Astrocyte (in vitro differentiated cells and primary cell): ENCODE results near the gene PAIP2. TPM values are rescaled to one million over a fixed set of nuclear protein-coding genes. Genes with fewer than 3 reads are reported as not detected.
A peak's percentile ranks its signal among the peaks of the same experiment; 100 is the strongest.

Experiments
- DNase-seq: peaks from one replicate; pipeline ENCODE4 v3.0.0-alpha.2; 2010; ENCODE audit warnings: low read depth
- FAIRE-seq: peaks from 2 replicates; lab custom pipeline; 2011; peaks lifted over from hg19 to GRCh38; lab: Jason Lieb, UNC
- H2AFZ ChIP-seq: 2 replicates; pipeline ENCODE4 v1.6.0; 2012; ENCODE audit warnings: low read depth, low read length, inconsistent platforms
- H3K27ac ChIP-seq: 2 replicates; pipeline ENCODE4 v1.5.1; 2011; ENCODE audit warnings: low read depth, low read length, inconsistent platforms
- H3K27me3 ChIP-seq: 2 replicates; pipeline ENCODE4 v1.6.0; 2011; ENCODE audit warnings: low read length, inconsistent platforms; ENCODE audit not compliant: insufficient read depth
- H3K36me3 ChIP-seq: 2 replicates; pipeline ENCODE4 v1.5.1; 2011; ENCODE audit warnings: low read length, inconsistent platforms; ENCODE audit not compliant: insufficient read depth
- H3K4me1 ChIP-seq: 2 replicates; pipeline ENCODE4 v1.5.1; 2011; ENCODE audit warnings: low read length, inconsistent platforms; ENCODE audit not compliant: insufficient read depth
- H3K4me2 ChIP-seq: 2 replicates; pipeline ENCODE4 v1.6.0; 2012; ENCODE audit warnings: low read length, inconsistent platforms
- H3K4me3 ChIP-seq: 2 replicates; pipeline ENCODE4 v1.5.1; 2011; ENCODE audit warnings: low read depth, mild to moderate bottlenecking, low read length, inconsistent platforms; ENCODE audit not compliant: insufficient read depth
- H3K79me2 ChIP-seq: 2 replicates; pipeline ENCODE4 v1.6.0; 2012; ENCODE audit warnings: mild to moderate bottlenecking, low read length, inconsistent platforms; ENCODE audit not compliant: insufficient read depth
- H3K9ac ChIP-seq: 2 replicates; pipeline ENCODE4 v1.6.0; 2012; ENCODE audit warnings: mild to moderate bottlenecking, low read length, inconsistent platforms
- H3K9me3 ChIP-seq: 2 replicates; pipeline ENCODE4 v1.5.1; 2012; ENCODE audit warnings: low read depth, mild to moderate bottlenecking, low read length, inconsistent platforms; ENCODE audit not compliant: insufficient read depth
- H4K20me1 ChIP-seq: 2 replicates; pipeline ENCODE4 v1.6.0; 2012; ENCODE audit warnings: low read length, inconsistent platforms; ENCODE audit not compliant: insufficient read depth
- H3K27ac Mint-ChIP-seq: one replicate; pipeline ENCODE4 v1.8.0; 2021; ENCODE audit warnings: mild to moderate bottlenecking, mixed read lengths; ENCODE audit not compliant: unreplicated experiment
- H3K27me3 Mint-ChIP-seq: one replicate; pipeline ENCODE4 v1.8.0; 2021; ENCODE audit warnings: low read depth, mixed read lengths; ENCODE audit not compliant: unreplicated experiment
- H3K36me3 Mint-ChIP-seq: one replicate; pipeline ENCODE4 v1.8.0; 2021; ENCODE audit warnings: low read depth, mixed read lengths; ENCODE audit not compliant: unreplicated experiment
- H3K4me1 Mint-ChIP-seq: one replicate; pipeline ENCODE4 v1.8.0; 2021; ENCODE audit warnings: low read depth, mixed read lengths; ENCODE audit not compliant: unreplicated experiment
- H3K4me3 Mint-ChIP-seq: one replicate; pipeline ENCODE4 v1.8.0; 2021; ENCODE audit warnings: mild to moderate bottlenecking, moderate library complexity, mixed read lengths; ENCODE audit not compliant: unreplicated experiment
- H3K9me3 Mint-ChIP-seq: one replicate; pipeline ENCODE4 v1.8.0; 2021; ENCODE audit warnings: mild to moderate bottlenecking, mixed read lengths; ENCODE audit not compliant: unreplicated experiment
- CTCF ChIP-seq: IDR thresholded peaks from 2 replicates; pipeline ENCODE4 v1.5.1; 2011; ENCODE audit warnings: low read depth, mild to moderate bottlenecking, inconsistent platforms, low read length, moderate library complexity; ENCODE audit not compliant: insufficient read depth
- EZH2 ChIP-seq: IDR thresholded peaks from 2 replicates; pipeline ENCODE4 v1.6.1; 2012; ENCODE audit warnings: mild to moderate bottlenecking, low read length, inconsistent platforms; ENCODE audit not compliant: insufficient read depth
- total RNA-seq: library from RNA; stranded (reverse); gene quantifications from 2 replicates; pipeline ENCODE4 v1.2.1, GENCODE V29; 2021

PAIP2 gene
- total RNA-seq, 1 donor from 2014 or later = 75.3 TPM

DNA sequence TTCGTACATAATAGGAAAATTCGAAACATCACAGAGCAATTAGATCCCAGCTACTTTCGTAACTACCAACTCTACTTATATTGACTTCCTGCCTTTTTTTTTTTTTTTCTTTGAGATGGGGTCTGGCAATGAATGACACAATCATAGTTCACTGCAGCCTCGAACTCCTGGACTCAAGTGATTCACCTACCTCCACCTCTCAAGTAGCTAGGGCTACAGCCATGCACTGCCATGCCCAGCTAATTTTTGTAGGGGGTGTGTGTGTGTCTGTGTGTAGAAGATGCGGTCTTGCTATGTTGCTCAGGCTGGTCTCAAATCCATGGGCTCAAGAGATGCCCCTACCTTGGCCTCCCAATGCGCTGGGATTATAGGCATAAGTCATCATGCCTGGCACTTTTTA lies 5.8 kb upstream of the PAIP2 start:
- Histone ChIP-seq H4K20me1 (peaks cover 43% of the 10 kb centered on the region), H3K36me3 (peaks cover 16% of the 10 kb centered on the region), H3K4me3 (no peak overlapping the region), H3K27me3 (no peaks in the 10 kb centered on the region), H3K4me2 (no peak overlapping the region), H3K9ac (no peak overlapping the region), H3K79me2 (peaks cover 8% of the 10 kb centered on the region), H3K9me3 (no peaks in the 10 kb centered on the region), H2AFZ (no peak overlapping the region), H3K4me1 (no peaks in the 10 kb centered on the region), H3K27ac (no peak overlapping the region)
- Mint-ChIP-seq H3K4me1 (peaks cover 3% of the 10 kb centered on the region), H3K9me3 (no peaks in the 10 kb centered on the region), H3K27me3 (no peaks in the 10 kb centered on the region), H3K36me3 (no peaks in the 10 kb centered on the region), H3K27ac (peak overlapping the region; percentile 26), H3K4me3 (no peak overlapping the region)
- no peak for DNase-seq
- no peak for TF ChIP-seq EZH2
- TF ChIP-seq CTCF = no peak
- FAIRE-seq = no peak

DNA sequence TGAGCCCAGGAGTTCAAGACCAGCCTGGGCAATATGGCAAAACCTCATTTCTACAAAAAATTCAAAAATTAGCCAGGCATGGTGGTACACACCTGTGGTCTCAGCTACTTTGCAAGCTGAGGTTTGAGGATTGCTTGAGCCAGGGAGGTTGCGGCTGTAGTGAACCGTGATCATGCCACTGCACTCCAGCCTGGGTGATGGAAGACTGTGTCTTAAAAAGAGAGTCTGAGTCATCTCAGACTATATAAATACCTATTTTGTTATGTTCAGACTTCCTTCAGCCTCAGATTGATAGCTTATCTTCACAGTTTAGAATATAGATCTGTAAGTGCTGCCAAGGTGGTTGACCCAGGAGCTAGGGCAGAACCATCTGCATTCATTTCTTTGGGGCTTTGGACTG lies 1.6 kb upstream of the PAIP2 start:
- Mint-ChIP-seq H3K4me3 (no peak overlapping the region), H3K4me1 (peaks cover 17% of the 10 kb centered on the region), H3K36me3 (peaks cover 4% of the 10 kb centered on the region), H3K27me3 (no peaks in the 10 kb centered on the region), H3K27ac (no peak overlapping the region), H3K9me3 (no peaks in the 10 kb centered on the region)
- Histone ChIP-seq H3K4me1 (peaks cover 14% of the 10 kb centered on the region), H3K4me2 (no peak overlapping the region), H3K9me3 (no peaks in the 10 kb centered on the region), H3K4me3 (no peak overlapping the region), H3K9ac (no peak overlapping the region), H3K27me3 (no peaks in the 10 kb centered on the region), H3K36me3 (no peaks in the 10 kb centered on the region), H3K27ac (no peak overlapping the region), H2AFZ (no peak overlapping the region), H4K20me1 (peaks cover 43% of the 10 kb centered on the region), H3K79me2 (peaks cover 33% of the 10 kb centered on the region)
- FAIRE-seq = no peak
- no peak for DNase-seq
- TF ChIP-seq CTCF = no peak
- no peak for TF ChIP-seq EZH2

DNA sequence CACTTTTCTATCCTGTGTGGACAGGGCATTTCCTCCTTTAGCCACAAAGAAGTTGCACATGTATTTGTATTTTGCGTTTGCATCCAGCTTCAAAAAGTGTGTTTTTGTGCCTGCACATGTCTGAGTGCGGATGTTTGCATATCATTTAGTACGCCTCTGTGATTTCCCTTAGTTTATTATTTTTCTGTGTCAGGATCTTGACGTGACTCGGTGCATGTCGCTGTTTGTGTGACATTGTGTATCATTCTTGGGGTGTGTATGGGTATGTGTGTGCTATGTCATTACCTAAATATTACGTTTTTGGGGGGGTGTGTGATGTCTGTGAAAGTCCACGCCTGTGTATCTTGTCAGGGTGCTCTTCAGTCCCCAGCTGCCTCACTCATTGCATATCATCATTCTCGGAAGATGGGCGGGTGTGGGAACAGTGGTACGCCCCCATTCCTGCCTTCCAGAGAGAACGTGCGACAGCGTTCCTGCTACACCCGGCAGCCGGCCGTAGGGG lies 416 bp upstream of the PAIP2 start:
- Mint-ChIP-seq H3K9me3 (no peaks in the 10 kb centered on the region), H3K27ac (peak overlapping the region; percentile 100), H3K27me3 (no peaks in the 10 kb centered on the region), H3K4me1 (peaks cover 17% of the 10 kb centered on the region), H3K4me3 (peak overlapping the region; percentile 99), H3K36me3 (peaks cover 8% of the 10 kb centered on the region)
- Histone ChIP-seq H3K9ac (peak overlapping the region; percentile 100), H3K27me3 (no peaks in the 10 kb centered on the region), H3K4me2 (peak overlapping the region; percentile 85), H3K4me1 (peaks cover 14% of the 10 kb centered on the region), H3K9me3 (no peaks in the 10 kb centered on the region), H4K20me1 (peaks cover 47% of the 10 kb centered on the region), H3K36me3 (no peaks in the 10 kb centered on the region), H3K4me3 (peak overlapping the region; percentile 98), H3K27ac (no peak overlapping the region), H2AFZ (no peak overlapping the region), H3K79me2 (peaks cover 45% of the 10 kb centered on the region)
- TF ChIP-seq EZH2 (no peak), CTCF (no peak)
- DNase-seq = no peak
- FAIRE-seq = no peak
